GDM1 (cell line): Measurements from ENCODE around the gene SAMHD1.
A peak's percentile ranks its signal among the peaks of the same experiment; 100 is the strongest.
"Not testable (repeated sequence)": the region's sequence is repeated elsewhere in the genome, so short reads cannot be mapped to it uniquely, and the experiment has no call there.

Experiments
- DNase-seq: peaks from one replicate; lab custom pipeline; 2025; lab: John Stamatoyannopoulos, UW

SAMHD1 gene

DNA sequence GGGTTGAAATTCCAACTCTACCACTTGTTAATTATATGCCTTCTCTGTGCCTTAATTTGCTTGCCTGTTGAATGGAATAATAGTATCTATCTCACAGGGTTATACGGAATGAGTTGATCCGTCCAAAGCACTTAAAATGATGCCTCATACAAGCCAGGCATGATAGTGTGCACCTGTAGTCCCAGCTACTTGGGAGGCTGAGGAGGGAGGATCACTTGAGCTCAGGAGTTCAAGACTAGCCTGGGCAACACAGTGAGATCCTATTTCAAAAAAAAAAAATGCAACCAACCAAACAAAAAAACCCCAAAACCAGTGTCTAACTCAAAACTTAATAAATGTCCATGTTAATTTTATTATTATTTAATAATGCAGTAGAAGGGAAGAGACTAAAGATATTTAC lies 35.3 kb downstream of the SAMHD1 start:
- no peak for DNase-seq

DNA sequence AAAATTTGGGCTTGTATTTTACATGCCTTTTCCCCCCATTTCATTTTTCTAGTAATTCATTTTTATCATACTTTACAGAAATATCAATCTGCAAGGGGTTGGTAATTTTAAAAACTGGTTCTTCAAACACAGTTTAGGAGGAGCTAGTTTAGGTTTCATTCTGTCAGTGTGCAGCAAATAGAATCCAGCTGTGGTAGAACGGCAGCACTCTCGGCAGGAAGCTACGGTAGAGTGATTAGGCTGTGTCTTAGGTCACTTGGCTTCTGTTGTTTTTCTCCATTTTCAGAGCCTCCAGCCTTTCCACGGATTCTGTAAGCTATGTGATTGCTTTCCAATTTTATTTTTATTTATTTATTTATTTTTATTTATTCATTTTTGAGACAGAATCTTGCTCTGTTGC lies 42.9 kb downstream of the SAMHD1 start:
- no peak for DNase-seq

DNA sequence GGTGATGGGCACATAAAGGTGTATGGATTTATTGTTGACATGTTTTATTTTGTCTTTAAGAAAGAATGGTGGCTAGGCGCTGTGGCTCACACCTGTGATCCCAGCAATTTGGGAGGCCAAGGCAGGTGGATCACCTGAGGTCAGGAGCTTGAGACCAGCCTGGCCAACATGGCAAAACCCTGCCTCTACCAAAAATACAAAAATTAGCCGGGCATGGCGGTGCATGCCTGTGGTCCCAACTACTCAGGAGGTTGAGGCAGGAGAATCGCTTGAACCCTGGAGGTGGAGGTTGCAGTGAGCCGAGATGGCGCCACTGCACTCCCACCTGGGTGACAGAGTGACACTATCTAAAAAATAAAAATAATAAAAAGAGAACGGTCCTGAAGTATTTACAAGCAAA lies 45.4 kb downstream of the SAMHD1 start:
- not testable (repeated sequence) for DNase-seq

DNA sequence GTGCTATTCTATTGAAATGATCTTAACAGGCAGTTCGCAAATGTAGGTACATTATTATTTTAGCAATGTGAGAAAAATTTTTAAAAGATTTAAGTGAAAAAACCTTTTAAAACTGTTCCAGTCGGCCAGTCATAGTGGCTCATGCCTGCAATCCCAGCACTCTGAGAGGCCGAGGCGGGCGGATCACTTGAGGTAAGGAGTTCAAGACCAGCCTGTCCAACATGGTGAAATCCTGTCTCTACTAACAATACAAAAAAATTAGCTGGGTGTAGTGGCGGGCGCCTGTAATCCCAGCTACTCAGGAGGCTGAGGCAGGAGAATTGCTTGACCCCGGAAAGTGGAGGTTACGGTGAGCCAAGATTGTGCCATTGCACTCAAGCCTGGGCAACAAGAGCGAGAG lies 45.9 kb downstream of the SAMHD1 start:
- DNase-seq: not testable (repeated sequence)

DNA sequence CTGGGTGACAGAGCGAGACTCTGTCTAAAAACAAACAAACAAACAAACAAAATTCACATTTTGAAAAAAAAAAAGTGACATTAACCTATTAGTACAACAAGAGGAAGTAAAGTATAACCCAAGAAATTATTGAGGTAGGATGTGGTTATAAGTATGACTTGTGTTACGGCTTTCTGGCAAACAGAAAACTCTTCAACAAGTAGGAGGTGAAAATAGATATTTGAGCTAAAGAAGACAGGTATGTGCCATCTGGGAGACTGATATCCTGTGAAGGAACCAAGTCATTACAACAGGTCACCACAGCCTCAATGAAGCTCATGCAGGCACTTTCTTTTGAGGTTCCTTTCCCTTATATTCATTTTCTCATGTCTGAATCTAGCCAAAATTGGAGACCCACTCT lies 46.8 kb downstream of the SAMHD1 start:
- DNase-seq: no peak

DNA sequence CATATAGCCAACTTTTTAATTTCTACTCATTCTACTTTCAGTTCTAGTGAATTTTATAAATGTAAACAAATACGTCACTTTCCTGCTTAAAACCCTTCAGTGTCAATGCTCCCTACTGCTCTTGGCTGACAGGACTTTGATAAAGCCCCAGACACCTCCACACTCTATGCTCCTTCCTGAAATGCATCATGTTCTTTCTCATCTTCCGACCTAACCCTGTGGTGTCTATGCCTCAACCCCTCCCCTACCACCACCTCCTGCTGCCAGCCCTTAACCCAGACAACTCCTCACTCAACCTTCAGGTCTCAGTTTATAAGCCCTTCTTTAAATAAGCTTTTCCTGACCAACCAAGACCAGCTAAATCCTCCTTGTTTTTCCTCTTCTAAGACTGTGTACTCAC lies 56.5 kb downstream of the SAMHD1 start:
- DNase-seq: no peak

DNA sequence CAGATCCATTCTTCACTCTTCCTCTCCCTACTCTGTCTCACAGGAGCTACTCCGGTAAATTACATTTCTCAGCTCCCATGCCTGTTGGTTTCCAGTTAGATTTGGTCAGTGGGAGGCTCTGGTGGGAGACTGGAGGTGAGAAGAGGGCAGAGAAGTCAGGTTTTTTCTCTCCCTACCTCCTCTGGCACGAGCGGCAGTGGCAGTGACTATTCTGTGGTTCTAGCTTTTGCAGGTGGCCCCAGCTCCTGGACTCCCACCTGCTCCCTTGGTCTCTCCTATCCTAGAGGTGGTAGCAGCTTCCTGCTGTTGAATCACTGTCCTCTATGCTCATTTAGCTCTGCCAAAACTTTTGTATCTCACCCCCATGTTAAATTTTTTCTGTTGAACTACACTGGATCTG lies 57.7 kb downstream of the SAMHD1 start:
- no peak for DNase-seq

DNA sequence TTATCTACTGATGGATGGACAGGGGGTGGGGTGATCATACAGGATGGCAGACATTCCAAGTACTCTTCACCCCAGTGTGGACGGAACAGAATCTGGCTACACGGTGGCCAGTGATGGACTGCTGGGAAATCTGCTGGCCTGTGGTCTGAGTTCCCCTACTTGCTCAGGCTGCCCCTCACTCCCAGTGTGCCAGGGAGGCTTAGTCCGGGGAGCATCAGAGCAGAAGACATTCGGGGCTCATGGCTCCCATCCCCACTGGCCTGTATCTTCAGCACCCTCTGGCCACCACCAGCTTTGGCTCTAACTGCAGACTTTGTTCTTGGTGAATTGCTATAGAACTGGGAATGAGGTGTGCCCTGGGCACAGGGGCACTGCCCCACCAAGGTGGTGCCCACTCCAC lies 60.3 kb downstream of the SAMHD1 start:
- DNase-seq: no peak

DNA sequence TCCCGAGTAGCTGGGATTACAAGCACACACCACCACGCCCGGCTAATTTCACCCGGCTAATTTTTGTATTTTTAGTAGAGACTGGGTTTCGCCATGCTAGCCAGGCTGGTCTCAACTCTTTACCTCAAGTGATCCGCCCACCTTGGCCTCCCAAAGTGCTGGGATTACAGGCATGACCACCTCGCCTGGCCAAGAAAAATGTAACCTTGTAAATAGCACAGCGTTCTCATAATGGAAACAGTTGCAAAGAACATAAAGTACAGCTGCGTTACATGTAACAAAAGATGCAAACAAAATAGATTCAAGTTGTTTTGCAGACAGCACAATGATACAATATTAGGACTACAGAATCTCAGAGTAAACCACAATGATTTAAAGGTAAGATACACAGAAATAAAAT lies 60.9 kb downstream of the SAMHD1 start:
- no peak for DNase-seq

DNA sequence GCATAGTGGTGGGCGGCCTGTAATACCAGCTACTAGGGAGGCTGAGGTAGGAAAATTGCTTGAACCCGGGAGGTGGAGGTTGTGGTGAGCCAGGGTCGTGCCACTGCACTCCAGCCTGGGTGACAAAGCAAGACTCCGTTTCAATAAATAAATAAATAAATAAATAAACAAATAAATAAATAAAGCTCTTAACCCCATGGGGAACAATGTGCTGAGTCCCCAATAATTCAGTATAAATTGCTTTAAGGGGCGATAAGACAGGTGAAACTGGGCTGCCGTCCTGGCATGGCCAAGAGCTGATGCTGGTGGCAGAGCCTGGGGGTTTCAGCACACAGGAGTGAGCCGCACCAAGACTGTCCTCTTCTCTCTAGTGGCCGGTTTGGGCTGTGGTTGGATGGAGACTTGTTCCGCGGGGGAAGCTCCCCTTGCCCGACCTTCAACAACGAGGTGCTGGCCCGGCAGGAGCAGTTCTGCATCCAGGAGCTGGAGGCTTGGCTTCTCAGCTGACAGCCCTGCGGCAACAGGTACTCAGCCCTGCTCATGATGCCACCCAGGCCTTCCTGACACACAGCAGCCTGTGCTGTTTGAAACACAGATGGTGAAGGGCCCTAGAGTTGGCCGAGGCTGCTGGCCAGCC lies 62.5 kb downstream of the SAMHD1 start:
- no peak for DNase-seq

DNA sequence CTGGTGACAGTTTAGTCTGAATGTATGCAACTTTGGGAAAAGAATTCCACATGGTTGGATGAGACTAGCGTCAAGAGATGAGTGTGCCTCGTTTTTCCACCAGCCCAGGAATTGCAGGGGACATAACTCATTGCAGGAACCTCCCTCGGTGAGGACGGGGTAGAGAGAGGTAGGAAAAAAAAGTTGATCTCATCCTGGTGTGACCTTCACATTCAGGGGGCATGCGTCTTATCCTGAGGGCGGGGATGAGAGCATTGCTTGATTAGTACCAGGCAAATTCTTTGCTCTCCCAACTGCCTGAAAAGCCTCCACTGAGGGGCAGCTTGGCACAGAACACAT lies 63.8 kb downstream of the SAMHD1 start:
- no peak for DNase-seq

DNA sequence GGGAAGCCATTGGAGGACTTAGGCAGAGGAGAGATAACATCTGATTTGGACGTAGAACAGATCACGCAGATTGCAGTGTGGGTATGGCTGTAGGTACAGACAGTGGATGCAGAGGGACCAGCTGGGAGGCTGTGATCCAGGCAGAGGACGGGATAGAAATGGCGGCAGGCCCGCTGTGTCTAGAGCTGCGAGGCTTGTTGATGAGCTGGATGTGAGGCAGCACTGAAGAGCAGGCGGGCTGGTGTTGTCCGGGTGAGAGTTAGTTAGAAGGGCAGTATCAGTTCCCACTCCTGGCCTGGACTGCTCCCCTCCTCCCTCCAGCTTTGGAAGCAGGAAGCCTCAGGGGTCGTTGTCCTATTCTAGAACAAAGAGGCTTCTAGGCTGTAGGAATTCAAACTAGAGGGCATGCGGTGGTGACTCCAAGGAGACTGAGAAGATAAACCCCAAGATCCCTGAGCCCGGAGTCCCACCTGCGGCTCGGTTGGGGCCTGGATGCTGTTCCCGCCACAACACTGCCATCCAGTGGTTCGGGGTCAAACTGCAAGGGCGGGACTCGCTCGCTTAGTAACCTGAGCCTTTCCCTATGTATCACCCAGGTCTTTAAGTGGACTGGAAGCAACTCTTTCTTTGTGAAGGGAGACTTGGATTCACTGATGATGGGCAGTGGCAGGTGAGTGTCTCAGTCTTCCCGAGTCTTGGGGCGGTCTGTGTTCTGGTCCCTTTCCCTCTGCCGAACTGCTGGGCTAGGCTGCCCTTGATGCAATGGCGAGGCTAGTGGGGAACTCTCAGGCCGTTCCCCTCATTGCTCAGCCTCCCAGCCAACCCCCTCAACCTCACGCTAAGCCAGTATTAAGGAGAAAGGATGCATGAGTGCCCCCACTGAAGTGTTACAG lies 64.4 kb downstream of the SAMHD1 start:
- DNase-seq: peak; percentile 67

DNA sequence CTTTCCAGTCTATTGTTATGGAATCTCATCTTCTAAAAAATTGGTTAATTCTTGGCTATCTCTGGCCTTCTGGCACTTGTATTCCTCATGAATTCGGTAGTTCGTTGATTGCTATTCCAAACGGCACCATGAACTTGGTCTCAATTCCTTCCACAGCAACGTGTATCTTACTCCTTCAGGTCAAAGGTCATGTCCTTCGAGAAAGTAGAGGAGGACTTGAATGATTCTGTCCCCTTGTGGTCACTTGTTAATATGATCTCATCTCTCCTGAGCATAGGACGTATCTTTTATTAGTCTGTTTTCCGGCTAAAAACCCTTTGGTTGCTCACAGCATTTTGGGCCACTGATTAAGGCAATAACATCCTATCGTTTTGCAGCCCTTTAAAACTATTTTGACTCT lies 66.2 kb downstream of the SAMHD1 start:
- DNase-seq: no peak

DNA sequence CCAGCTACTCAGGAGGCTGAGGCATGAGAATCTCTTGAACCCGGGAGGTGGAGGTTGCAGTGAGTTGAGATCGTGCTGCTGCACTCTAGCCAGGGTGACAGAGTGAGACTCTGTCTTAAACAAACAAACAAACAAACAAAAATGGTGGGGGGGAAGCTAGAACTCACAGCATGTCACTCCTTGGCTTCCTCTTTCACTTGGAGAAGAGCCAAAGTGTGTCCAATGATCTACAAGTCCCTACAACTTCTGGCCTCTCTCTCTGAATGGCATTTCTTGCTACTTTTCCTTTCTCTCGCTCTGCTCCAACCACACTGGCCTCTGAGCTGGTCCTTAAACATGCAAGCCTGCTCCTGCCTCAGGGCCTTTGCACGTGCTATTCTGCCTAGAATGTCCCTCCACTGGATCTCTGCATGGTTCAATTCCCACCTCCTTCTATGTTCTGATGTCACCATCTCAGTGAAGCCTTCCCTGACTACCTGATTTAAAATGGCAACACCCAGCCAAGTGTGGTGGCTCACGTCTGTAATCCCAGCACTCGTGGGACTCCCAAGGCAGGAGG lies 67.5 kb downstream of the SAMHD1 start:
- no peak for DNase-seq

DNA sequence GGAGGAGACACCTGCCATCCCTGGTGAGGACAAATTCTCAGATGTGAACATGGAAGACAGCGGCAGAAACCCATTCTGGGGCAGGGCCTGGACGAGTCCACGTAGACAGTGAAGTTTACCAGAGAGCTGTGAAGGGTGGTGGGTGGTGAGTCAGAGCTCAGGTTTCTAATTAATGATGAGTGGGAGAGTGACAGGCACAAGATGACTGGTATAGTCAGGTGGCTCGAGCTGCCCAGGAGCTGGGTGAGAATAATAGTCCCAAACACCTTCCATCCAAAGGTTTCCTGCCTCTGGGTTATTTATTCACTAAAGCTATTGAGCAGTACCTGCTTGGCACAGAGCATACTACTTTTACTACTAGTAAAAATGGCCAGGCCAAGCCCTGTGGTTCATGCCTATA lies 69.6 kb downstream of the SAMHD1 start:
- no peak for DNase-seq

DNA sequence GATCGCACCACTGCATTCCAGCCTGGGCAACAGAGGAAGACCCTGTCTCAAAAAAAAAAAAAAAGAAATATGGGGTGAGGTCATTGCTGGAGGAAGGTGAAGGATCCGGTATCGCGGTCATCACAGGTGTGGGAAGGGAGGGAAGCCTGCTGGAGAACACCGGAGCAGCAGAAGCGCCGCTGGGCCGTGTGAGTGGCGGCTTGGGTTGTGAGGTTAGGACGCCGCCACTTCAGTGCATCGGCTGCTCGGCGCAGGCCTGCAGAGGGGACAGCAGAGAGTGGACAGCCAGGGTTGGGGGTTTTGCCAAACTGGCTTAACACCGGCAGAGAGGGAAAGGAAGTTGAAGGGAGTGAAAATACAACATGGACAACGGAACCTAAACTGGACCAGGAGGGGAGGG lies 70.2 kb downstream of the SAMHD1 start:
- DNase-seq: no peak

DNA sequence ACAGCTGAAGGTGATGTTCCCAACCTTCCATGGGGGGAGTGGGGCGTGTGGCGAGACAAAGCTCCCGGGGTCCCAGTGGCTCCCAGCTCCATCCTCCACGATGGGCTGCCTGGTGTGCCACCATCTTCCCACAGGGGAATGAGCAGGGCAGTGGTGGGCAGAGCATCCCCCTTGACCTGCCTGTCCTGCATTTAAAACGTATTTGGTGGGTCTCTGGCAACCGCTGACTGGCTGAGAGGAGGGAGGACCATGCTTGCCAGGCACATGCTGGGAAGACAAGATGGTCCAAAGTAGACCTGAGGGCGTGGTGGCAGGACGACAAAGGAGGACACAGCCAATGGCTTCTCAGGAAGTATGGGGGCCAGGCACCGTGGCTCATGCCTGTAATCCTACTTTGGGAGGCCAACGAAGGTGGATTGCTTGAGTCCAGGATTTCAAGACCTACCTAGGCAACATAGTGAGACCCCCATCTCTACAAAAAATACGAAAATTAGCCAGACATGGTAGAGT lies 70.7 kb downstream of the SAMHD1 start:
- no peak for DNase-seq

DNA sequence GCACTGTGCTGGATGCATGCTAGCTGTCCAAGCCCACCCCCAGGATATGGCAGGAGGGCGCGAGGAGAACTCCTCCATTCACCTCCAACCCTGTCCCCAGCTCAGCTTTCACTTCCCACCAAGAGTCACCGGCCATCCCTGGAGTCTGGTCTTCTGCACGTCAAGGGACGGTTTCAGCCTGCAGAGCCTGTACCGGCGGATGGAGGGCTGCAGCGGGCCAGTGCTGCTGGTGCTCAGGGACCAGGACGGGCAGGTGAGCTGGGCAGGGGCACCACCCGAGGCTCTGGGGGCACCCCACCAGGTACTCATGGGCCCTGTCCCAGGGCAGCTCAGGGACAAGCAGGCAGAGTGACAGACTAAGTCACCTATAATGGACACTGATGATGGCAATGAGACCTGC lies 72.6 kb downstream of the SAMHD1 start:
- DNase-seq: no peak

DNA sequence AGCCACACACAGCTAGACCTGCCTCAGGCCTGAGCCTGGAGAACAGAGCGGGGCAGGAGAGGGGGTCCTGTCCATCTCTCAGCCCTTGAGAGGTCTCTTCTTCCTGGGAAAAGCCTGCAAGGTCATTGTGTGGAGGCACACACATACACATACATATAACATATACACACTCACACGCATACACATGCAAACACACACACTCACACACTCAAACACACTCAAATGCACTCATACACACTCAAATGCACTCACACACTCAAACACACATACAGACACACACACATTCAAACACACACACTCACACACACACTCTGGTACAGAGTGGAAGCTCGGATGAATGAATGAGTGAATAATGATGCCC lies 75.1 kb downstream of the SAMHD1 start:
- DNase-seq: no peak

DNA sequence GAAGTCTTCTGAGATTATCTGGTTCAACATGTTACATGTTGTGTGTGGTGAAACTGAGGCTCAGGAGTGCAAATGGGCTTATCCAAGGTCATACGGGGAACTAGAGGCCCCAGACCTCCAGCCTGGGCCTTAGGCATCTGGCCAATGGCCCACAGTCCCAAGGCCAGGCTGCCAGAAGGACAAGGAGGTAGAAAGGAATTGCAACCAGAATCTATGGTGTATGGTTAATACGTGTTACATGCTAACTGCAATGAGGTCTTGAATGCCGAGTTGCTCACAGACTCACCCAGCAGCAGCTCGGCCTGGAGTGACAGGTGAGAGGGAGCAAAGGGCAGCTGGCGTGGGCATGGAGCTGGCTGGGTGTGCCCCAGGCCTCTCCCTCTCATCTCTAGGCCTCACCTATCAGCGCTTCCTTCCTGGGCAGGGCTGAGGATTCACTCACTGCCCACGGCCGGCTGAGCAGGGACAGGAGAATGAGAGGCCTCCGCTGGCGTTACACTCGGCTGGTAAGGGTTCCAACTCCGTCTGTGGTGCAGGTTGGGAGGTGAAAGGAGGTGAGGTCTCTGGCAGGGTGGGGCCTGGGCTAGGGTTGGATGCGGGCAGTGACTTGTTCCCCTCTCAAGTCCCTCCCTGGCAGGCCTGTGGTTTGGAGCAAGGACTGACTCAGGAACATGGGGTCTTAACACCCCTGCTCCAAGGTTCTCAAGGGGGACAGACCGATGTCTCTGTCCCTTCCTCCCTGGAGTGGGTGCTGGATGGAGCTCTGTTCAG lies 75.6 kb downstream of the SAMHD1 start, which contains the start of gene TLDC2:
TLDC2 (plus strand) TSS at position 437 of the 771 bp plus-strand sequence; CDS start at position 474, 37 bp downstream.
- DNase-seq: no peak

DNA sequence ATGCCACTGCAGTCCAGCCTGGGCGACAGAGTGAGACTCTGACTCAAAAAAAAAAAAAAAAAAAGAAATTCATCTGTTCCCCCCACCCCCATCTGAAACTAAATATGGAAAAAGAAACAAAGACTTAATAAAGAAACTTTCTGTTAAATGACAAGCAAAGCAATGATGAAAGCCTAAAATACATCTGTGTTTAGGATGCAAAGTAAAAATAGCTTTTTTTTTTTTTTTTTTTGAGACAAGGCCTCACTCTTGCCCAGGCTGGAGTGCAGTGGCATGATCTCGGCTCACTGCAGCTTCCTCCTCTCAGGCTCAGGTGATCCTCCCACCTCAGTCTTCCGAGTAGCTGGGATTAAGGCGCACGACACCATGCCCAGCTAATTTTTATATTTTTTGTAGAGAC lies 76.4 kb downstream of the SAMHD1 start:
- DNase-seq: not testable (repeated sequence)

DNA sequence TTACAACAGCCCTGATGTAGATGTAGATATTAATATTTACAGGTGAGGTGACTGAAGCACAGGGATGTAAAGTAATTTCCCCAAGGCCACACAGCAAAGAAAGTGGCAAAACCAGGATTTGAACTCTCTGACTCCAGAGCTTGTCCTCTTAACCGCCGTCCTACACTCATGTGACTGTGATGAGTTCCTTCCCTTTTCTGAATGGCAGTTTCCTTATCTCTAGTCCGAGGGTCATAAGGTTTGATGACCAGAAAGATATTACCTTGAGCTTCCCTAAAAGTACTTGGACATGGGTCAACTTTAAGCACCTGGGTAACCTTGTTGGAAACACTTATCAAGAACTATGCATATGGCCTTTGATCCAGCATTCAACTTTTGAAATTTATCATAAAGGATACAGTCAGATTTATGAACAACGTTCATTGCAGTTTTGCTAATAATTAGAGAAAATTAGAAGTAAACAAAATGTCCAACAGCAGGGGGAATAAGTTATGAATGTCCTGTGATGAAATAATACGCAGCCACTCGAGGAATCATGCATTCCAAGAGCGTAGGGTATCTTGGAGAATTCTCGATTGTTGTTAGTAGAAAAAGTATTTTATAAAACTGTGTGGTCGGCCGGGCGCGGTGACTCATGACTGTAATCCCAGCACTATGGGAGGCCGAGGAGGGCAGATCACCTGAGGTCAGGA lies 77.9 kb downstream of the SAMHD1 start:
- DNase-seq: no peak
